Glomerular visceral epithelial cell (primary cell): ENCODE measurements around the gene BLOC1S1.
A peak's percentile ranks its signal among the peaks of the same experiment; 100 is the strongest.

ENCODE experiments used
- DNase-seq: peaks from one replicate; pipeline ENCODE4 v3.0.0-alpha.2; 2016; ENCODE audit errors: extremely low spot score

The BLOC1S1 gene

GRCh38 chr12:55715833-55716581 lies at the start of gene BLOC1S1:
Gene BLOC1S1 (plus strand): TSS chr12:55716046. CDS start chr12:55716052, 6 bp downstream.
- DNase-seq = peak; percentile 92

GRCh38 chr12:55666508-55666907 lies 49.3 kb upstream of the BLOC1S1 start:
- DNase-seq = no peak

- DNase-seq = no peak
Measured at GRCh38 chr12:55670276-55670675, 45.6 kb upstream of the BLOC1S1 start.

- no peak for DNase-seq
Measured at GRCh38 chr12:55671746-55672145, 44.1 kb upstream of the BLOC1S1 start.

GRCh38 chr12:55673638-55674037 lies 42.2 kb upstream of the BLOC1S1 start:
- DNase-seq = no peak

DNA sequence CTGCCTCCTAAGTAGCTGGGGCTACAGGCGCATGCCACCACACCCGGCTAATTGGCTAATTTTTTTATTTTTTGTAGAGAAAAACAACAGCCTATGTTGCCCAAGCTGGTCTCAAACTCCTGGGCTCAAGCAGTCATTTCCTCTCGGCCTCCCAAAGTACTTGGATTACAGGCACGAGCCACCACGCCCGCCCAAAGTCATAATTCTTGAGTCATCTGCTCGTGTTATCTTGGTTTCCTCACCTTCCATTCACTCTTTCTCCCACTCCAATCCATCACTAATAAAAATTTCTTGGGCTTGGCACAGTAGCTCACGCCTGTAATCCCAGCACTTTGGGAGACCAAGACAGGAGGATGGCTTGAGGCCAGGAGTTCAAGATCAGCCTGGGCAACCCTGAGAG lies 40.2 kb upstream of the BLOC1S1 start:
- no peak for DNase-seq

DNA sequence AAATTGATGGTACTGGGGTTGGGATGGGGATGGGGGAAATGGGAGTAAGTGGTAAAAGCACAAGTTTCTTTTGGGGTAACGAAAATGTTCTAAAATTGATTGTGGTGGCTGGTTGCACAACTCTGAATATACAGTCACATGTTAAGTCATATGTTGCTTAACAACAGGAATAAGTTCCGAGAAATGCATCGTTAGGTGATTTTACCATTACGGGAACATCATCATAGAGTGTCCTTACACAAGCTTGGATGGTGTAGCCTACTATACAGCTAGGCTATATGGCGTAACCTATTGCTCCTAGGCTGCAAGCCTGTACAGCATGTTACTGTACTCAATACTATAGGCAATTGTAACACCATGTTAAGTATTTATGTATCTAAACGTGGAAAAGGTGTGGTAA lies 39.1 kb upstream of the BLOC1S1 start:
- DNase-seq = no peak

GRCh38 chr12:55679691-55680090 lies 36.2 kb upstream of the BLOC1S1 start:
- DNase-seq = no peak

- DNase-seq = peak; percentile 76
Measured at GRCh38 chr12:55681142-55682077, 34.4 kb upstream of the BLOC1S1 start.

- no peak for DNase-seq
Measured at GRCh38 chr12:55682087-55682796, 33.6 kb upstream of the BLOC1S1 start.

DNA sequence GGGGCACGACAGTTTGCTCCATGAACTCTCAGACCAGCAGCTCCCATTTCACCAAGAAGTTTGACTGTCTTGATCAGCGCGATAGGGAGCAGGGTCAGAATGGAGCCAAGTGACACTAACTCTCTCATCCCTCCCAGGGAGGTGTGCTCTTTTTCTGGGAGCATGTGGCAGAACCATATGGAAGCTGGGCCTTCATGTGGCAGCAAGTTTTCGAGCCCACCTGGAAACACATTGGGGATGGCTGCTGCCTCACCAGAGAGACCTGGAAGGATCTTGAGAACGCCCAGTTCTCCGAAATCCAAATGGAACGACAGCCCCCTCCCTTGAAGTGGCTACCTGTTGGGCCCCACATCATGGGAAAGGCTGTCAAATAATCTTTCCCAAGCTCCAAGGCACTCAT lies 32.2 kb upstream of the BLOC1S1 start:
- no peak for DNase-seq

DNA sequence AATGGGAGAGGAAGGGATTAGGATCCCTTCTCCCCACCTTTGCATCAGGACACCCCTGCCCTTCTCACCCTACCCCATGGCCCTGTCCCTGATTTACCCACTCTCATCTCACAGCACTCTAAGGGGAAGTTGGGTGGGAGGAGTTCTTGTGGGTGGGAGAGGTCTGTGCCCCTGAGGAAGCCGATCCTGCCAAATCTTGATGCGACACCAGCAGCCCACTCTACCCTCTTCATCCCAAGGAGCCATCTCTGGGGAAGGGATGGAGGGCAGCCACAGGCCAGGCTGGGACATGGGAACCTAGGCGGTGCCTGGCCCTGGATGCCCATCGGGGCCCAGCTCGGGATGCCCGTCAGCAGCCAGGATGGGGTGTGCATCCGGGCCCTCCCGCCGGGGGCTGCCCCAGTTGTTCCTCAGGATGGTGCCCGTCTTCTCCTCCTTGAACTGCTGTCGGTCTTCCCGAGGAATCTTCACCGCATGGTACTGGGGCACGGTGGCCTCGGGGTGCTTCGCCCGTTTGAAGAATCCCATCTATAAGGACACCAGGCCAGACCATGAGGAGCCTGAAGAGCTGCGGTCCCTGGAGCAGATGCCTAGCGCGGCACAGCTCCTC lies 31.0 kb upstream of the BLOC1S1 start:
- no peak for DNase-seq

DNA sequence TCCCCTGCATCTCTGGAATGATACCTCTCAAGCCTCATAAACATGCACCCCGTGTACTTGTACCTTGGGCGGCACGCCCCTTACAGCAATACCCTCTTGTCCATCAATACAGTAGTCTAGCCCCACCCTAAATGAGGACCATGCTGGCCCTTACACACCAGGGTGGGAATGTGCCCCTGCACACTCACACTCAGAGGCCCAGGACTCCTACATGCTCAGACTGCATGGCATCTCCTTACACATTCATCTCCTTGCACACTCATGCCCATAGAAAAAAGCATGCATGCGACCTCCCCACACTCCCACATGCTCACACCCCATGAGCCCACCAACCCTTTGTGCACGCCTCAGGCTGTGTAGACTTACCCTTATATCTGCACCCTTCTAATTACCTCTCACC lies 30.2 kb upstream of the BLOC1S1 start:
- no peak for DNase-seq

- no peak for DNase-seq
Measured at GRCh38 chr12:55686366-55687010, 29.4 kb upstream of the BLOC1S1 start.

- DNase-seq = no peak
Measured at GRCh38 chr12:55687746-55688145, 28.1 kb upstream of the BLOC1S1 start.

- no peak for DNase-seq
Measured at GRCh38 chr12:55688716-55689655, 26.9 kb upstream of the BLOC1S1 start.

- DNase-seq = no peak
Measured at GRCh38 chr12:55692631-55693322, 23.1 kb upstream of the BLOC1S1 start.

DNA sequence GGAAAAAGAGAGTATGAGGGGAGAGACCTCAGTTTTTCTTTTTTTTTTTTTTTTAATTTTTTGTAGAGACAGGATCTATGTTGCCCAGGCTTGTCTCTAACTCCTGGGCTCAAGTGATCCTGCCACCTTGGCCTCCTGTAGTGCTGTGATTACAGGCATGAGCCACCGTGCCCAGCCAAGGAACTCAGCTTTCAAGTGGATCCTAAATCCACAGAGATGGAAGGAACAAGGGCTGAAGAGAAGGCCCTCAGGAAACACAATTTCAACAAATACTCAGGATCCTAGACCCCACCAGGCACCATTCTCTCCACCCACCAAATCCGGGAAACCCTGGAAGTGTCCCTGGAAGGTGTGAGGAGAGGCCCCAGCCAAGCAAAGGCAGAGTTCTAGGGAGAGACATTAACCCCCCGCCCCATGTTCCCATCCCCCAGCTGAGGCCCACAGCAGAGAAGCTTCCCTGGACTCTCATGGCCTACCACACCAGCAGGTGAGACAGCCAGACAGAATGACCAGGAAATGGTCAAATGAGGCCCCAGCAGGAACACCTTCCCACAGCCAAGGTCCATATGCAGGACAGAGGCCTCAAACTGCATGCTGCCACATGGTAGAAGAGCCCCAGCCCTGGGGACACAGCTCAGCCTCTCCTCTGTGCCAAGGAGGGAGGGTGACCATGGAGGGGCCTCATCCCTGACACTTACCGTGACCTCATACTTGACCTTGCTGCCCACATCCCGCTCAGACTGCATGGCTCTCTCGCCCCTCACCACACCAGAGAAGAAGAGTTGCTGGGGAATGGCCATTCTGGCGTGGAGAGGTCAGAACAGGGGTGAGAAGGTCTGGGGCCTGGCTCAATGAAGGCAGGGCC lies 22.3 kb upstream of the BLOC1S1 start:
- no peak for DNase-seq

DNA sequence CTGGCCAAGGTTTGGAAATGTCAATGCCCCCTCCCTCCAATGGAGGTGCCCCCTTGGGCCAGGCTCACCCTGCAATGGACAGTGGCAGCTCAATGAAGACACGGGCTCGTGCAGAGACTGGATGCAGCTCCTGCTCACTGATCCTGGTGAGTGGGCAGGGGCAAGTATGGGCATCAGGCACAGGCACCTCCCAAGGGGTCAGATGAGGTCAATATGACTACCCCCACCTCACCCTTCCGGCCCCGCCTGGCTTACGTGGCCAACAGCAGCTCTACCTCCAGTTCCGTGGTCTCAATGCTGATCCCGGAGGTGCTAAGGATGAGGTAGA lies 21.7 kb upstream of the BLOC1S1 start:
- DNase-seq = no peak
